Right ventricle myocardium superior (tissue), 1 donor: ENCODE data around the gene MIA2. TPM values are rescaled to one million over a fixed set of nuclear protein-coding genes. Genes with fewer than 3 reads are reported as not detected.
"Not testable (repeated sequence)": the region's sequence is repeated elsewhere in the genome, so short reads cannot be mapped to it uniquely, and the experiment has no call there.

ENCODE experiments used
- ATAC-seq: fragments of 200-7000 bp; cut with Tn5 transposase; one replicate; pipeline ENCODE4 v1.9.1; 2020; ENCODE audit warnings: mild to moderate bottlenecking; ENCODE audit not compliant: poor library complexity
- DNase-seq: peaks from one replicate; pipeline ENCODE4 v3.0.0-alpha.2; 2020
- intact Hi-C: fragments of 100-400 bp; cut with DNase I; formaldehyde crosslinking; loops from one replicate; pipeline ENCODE4 v1.11.2; 2022
- long read RNA-seq: library from polyadenylated mRNA; unstranded; transcript quantifications from one replicate; pipeline ENCODE4 v2.0.0, GENCODE V29; 2021
- total RNA-seq: library from RNA; stranded (reverse); fragmentation: NEBNext Ultra II Directional; extraction: Animal tissue kit (Norgen Biotek cat#: 25700); gene quantifications from one replicate; pipeline ENCODE4 v1.2.1, GENCODE V29; 2021
- donor health status: DM: no; HTN: yes; CAD: no; lungs with severe emphysema.

The MIA2 gene, protein sequence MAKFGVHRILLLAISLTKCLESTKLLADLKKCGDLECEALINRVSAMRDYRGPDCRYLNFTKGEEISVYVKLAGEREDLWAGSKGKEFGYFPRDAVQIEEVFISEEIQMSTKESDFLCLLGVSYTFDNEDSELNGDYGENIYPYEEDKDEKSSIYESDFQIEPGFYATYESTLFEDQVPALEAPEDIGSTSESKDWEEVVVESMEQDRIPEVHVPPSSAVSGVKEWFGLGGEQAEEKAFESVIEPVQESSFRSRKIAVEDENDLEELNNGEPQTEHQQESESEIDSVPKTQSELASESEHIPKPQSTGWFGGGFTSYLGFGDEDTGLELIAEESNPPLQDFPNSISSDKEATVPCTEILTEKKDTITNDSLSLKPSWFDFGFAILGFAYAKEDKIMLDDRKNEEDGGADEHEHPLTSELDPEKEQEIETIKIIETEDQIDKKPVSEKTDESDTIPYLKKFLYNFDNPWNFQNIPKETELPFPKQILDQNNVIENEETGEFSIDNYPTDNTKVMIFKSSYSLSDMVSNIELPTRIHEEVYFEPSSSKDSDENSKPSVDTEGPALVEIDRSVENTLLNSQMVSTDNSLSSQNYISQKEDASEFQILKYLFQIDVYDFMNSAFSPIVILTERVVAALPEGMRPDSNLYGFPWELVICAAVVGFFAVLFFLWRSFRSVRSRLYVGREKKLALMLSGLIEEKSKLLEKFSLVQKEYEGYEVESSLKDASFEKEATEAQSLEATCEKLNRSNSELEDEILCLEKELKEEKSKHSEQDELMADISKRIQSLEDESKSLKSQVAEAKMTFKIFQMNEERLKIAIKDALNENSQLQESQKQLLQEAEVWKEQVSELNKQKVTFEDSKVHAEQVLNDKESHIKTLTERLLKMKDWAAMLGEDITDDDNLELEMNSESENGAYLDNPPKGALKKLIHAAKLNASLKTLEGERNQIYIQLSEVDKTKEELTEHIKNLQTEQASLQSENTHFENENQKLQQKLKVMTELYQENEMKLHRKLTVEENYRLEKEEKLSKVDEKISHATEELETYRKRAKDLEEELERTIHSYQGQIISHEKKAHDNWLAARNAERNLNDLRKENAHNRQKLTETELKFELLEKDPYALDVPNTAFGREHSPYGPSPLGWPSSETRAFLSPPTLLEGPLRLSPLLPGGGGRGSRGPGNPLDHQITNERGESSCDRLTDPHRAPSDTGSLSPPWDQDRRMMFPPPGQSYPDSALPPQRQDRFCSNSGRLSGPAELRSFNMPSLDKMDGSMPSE (N-terminal part only)
- total RNA-seq = 28.6 TPM
- long read RNA-seq, partial matches to known transcripts = 1 of 32 reads
- long read RNA-seq, other reads (novel, unspliced or antisense) = 31 of 32 reads

DNA sequence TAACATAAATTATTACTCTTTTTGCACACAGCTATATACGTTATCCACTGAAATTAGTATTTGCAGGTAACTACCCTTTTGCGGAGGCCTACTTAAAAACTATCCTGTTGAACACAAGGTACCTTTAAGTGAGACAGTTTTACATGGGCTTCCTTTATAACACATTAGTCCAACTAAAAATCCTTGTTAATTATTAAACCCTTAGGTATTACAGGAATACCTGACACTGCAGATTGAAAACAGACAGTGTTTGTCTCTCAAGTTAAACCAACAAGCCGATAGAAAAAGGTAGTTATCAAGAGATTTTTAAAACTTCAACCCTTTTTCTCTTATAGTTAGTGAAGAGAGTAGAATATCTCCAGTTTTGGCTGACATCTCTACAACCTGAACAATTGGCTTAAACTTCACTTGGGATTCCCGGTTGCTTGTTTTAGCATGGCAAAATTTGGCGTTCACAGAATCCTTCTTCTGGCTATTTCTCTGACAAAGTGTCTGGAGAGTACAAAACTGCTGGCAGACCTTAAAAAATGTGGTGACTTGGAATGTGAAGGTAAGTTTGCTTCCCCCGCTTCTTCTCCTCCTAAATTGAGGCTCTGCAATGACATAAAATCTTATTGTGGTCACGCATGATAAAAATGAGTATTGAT lies at the start of gene MIA2:
Gene MIA2 (plus strand): TSS at position 236 of the 647 bp plus-strand sequence. CDS start 200 bp downstream, at position 436.
- DNase-seq = no peak
- no peak for ATAC-seq
- intact Hi-C loops = no loop called here

DNA sequence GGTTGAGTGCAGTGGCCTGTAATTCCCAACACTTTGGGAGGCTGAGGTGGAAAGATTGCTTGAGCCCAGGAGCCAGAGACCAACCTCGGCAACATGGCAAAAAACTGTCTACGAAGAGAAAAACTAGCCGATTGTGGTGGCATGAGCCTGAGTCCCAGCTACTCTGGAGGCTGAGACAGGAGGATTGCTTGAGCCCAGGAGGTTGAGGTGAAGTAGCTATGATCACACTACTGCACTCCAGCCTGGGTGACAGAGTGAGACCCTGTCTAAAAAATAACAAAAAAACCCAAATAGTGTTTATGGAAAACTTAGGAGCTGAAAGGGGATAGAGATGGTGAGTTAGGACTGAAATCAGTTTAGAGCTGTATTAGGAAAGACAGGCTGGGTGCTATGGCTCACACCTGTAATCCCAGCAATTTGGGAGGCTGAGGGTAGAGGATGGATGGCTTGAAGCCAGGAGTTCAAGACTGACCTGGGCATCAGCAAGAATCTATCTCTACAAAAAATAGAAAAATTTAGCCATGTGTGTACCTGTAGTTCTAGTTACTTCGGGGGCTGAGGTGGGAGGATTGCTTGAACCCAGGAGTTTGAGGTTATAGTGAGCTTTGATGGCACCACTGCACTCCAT lies 49.0 kb upstream of the MIA2 start:
- ATAC-seq (no peak), DNase-seq (no peak)
- intact Hi-C loops = loop anchor here (10.0 kb wide), 1 partner anchor 80 kb away; no protein-coding TSS in a partner anchor

DNA sequence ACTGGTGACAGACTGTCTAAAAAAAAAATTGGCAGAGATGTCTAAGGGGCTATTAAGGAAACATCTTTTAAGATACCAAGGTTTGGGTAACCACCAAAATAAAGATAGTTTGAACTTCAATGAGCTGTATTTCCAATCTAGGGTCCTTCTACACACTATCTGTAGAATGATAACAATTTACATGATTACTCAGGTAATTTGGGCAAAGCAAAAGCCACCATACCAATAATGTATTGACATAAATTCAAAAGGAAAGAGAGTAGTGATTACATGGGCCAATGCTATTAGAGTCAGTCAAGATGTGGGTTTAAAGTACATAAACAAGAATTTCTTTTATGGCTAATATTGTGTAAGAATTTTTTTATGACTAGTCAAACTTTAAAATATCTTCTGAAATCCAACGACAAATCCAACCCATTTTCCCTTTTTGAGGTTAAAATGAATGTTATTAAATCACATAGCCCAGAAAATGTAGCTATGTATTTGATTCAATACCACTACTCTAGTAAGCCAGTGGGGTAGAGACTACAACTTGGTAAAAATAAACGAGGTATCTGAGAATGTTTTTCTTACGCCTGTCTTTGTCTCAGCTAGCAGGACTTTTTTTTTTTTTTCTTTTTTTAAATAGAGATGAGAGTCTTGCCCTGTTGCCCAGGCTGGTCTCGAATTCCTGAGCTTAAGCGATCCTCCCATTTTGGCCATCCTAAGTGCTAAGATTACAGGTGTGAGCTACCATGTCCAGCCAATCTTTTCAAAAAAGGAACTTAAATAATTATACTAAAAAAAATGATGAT lies 48.3 kb upstream of the MIA2 start:
- ATAC-seq (no peak), DNase-seq (no peak)
- intact Hi-C loops = loop anchor here (10.0 kb wide), 1 partner anchor 79 kb away; no protein-coding TSS in a partner anchor

DNA sequence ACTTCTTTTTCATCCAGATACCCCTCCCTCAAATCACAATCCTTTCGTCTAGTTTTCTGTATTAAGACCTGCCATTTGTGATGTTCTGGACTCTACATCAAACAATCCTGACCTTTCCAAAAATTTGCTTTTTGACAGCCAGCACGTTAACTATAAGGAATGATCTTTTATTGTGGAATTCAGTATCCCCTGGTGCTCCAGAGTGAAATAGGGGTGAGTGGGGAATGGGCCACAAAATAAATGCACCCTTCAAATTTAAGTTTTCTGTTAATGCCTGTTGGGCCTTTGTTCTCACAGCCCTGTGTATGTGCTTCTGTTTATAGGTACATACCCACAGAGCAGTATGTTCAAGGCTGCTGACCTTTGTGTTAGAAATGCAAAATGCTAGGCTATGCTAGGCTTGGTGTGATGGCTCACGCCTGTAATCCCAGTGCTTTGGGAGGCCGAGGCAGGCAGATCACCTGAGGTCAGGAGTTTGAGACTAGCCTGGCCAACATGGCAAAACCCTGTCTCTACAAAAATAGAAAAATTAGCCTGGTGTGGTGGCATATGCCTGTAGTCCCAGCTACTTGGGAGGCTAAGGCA lies 46.7 kb upstream of the MIA2 start:
- intact Hi-C loops = loop anchor here (10.0 kb wide), 1 partner anchor 78 kb away; no protein-coding TSS in a partner anchor
- ATAC-seq (no peak), DNase-seq (no peak)

DNA sequence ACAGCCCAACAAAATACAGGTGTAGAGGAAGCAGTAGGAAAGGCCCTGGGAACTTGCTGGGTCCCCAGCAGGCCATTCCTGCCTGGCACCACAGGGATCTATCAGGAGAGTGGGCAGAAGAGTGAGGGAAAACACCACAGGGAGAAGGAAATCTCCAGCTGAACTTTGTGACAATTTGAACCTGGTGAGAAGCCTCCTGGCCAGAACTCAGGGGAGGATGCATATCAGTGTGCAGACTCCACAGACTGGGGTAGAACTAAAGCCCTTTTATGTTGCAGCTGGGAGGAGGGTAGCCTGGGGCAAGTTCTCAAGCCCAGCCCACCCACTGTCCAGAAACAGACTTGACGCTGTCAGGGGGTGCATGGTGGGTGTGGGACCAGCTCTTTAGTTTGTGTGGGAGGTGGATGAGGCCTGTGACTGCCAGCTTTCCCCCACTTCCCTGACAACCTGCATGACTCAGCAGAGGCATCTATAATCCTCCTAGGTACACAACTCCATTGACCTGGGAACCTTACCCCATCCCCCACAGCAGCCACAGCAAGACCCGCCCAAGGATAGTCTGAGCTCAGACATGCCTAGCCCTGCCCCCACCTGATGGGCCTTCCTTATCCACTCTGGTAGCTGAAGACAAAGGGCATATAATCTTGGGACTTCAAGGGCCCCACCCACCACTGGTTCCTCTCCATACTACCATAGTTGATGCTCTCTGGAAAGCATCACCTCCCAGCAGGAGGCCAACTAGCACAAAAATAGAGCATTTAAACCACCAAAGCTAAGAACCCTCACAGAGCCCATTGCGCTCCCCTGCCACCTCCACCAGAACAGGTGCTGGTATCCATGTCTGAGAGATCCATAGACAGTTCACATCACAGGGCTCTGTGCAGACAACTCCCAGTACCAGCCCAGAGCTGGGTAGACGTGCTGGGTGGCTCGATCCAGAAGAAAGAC lies 29.8 kb upstream of the MIA2 start:
- ATAC-seq (no peak), DNase-seq (no peak)
- intact Hi-C loops = no loop called here

DNA sequence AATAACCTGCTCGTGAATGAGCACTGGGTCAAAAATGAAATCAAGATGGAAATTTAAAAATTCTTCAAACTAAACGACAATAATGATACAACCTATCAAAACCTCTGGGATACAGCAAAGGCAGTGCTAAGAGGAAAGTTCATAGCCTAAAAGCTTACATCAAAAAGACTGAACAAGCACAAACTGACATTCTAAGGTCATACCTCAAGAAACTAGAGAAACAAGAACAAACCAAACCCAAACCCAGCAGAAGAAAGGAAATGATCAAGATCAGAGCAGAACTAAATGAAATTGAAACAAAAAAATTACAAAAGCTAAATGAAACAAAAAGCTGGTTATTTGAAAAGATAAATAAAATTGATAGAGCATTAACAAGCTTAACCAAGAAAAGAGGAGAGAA lies 26.3 kb upstream of the MIA2 start:
- intact Hi-C loops, ATAC-seq, DNase-seq: not testable (repeated sequence)

DNA sequence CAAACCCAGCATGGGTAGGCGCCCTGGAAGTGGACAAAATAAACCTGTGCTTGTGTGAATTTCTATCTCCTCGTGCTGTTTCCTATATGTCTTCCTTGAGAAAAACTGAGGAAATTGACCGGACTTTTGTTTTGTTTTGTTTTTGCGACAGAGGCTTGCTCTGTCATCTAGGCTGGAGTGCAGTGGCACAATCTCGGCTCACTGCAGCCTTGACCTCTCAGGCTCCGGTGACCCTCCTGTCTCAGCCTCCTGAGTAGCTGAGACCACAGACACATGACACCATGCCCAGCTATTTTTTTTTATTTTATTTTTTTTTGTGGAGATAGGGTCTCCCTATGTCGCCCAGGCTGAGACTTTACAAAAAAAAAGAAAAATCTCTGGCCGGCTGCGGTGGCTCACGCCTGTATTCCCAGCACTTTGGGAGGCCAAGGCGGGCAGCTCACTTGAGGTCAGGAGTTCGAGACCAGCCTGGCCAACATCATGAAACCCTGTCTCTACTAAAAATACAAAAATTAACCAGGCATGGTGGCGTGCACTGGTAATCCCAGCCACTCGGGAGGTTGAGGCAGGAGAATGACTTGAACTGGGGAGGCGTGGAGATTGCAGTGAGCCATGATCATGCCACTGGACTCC lies 22.5 kb upstream of the MIA2 start:
- intact Hi-C loops = no loop called here
- ATAC-seq (no peak), DNase-seq (no peak)

DNA sequence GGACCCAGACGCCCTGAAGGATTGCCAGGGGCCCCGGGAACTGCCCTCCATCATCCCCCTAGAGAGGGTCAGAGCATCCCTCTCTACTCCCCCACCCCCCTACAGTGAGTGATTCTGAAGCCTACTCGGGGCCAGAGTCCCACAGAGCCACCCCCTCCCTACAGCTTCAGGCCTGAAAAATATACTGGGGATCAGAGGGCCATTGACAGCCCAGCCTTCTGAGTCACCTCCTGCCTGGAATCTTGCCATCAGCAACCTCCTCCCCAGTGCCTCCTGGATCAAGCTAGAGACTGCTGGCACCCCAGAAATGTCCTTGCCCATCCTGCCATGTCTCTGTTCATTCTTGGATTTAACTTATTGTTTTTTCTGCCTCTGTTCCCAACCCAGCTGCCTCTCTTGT lies 21.7 kb upstream of the MIA2 start:
- intact Hi-C loops = no loop called here
- ATAC-seq (no peak), DNase-seq (no peak)

DNA sequence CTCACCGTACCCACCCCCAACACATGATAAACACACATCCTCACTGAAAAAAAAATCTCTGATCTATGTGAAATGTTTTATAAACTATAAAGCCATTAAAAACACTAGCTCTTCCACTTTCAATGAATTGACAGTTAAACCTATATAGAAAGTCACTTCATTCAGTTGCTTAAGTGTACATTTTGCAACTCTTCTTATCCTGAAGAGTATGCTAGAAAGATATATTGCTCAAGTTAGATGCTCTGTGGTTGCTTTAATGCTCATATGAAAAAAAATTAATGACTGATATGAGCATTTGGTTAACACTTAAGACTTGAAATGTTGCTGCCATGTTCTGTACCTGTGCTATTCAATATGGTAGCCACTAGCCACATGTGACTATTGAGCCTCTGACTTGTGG lies 21.0 kb upstream of the MIA2 start:
- ATAC-seq (no peak), DNase-seq (no peak)
- intact Hi-C loops = no loop called here

DNA sequence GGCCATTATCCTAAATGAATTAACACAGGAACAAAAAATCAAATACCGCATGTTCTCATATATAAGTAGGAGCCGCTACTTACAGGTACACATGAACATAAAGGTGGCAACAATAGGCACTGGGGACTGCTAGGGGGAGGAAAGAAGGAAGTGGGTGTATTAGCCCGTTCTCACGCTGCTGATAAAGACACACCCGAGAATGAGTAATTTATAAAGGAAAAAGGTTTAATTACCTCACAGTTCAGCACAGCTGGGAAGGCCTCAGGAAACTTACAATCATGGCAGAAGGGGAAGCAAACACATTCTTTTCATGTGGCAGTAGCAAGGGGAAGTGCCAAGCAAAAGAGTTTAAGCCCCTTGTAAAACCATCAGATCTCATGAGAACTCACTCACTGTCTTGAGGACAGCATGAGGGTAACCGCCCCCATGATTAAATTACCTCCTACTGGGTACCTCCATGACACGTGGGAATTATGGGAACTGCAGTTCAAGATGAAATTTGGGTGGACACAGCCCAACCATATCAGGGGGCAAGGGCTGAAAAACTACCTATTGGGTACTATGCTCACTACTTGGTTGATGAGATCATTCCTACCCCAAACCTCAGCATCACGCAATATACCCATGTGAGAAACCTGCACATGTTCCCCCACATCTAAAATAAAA lies 16.4 kb upstream of the MIA2 start:
- intact Hi-C loops = no loop called here
- no peak for DNase-seq
- no peak for ATAC-seq

DNA sequence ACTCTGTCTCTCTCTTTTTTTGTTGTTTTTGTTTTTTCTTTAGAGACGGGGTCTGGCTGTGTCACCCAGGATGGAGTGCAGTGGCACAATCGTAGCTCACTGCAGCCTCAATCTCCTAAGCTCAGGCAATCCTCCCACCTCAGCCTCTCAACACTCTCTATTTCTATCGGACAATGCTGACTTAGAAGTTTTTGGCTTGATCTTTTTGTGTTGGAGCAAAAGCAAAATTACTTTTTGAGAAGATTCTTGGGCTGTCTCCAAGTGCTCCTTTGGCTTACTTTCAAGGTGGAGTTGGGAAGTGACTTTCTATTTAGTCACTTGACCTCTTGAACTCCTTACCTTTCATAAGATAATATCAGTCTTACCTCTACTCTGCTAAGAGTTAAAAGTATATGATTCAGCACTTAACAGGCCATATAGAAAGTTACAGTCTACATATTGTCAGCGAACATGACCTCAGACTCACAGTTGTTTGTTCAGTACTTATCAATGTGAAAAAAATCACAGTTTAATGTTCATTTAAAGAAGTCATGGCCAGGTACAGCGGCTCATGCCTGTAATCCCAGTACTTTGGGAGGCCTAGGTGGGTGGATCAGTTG lies 15.4 kb upstream of the MIA2 start:
- intact Hi-C loops = no loop called here
- ATAC-seq (no peak), DNase-seq (no peak)

DNA sequence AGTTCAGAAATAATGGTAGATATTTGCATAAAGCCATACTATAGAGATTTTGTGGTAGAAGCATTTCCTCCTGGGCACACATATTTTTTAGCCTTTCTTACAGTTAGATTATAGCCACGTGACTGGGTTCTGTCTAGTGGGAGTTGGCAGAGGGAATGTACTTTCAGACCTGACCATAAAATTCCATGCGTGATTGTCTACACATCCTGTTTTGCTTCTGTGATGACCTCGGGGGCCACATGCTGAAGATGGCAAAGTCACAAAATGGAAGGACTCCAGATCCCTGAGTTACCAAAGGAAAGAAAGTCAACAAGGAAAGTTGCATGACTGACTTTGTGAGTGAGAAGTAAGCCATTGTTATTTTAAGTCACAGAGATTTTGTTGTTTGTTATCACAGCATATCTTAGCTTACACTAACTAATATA lies 14.6 kb upstream of the MIA2 start:
- ATAC-seq = no peak
- intact Hi-C loops = no loop called here

DNA sequence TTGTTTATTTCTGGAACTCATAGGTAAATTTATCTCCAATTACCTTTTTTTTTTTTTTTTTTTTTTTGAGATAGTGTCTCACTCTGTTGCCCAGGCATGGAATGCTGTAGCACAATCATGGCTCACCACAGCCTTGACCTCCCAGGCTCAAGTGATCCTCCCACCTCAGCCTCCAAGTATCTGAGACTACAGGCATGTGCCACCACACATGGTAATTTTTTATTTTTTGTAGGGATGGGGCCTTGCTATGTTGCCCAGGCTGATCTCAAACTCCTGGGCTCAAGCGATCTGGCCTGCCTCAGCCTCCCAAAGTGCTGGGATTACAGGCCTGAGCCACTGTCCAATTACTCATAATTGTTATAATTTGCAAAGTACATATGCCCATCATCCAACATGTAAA lies 13.2 kb upstream of the MIA2 start:
- intact Hi-C loops, ATAC-seq, DNase-seq: not testable (repeated sequence)

More for the DNA sequence above, 14.6 kb upstream of the MIA2 start:
- no peak for DNase-seq

DNA sequence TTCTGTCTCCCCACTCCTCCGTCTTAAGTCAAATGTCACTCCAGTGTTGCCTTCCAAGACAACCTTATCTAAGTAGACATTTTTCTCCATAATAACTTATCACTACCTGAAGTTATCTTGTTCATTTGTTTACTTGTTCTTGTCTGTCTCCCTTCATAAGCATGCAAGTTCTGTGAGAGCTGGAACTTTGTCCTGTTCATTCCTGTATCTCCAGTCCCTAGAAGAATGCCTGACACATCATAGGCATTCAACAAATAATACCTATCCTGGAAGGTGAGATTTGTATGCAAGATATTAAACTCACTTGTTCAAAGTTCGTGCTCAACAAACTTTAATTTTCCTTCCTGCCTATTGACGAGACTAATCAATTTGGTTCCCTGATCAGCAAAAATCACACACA lies 5.7 kb upstream of the MIA2 start:
- DNase-seq = no peak
- ATAC-seq = no peak
- intact Hi-C loops = no loop called here
